ENCODE measurements around the gene DYNLT2.

The DYNLT2 gene

GRCh38 chr6:169692516-169692915, 58.9 kb downstream of the DYNLT2 start:
- DNase-seq, result no peak

- no peak for DNase-seq
Measured at GRCh38 chr6:169691260-169691659, 60.1 kb downstream of the DYNLT2 start.

All from NCI-H345 (cell line).